GM19238 (cell line): ENCODE data around the gene C12orf57.
"Not testable (repeated sequence)": the region's sequence is repeated elsewhere in the genome, so short reads cannot be mapped to it uniquely, and the experiment has no call there.

Experiments
- DNase-seq: peaks from one replicate; pipeline ENCODE4 v3.0.0; 2011; ENCODE audit warnings: low spot score; ENCODE audit not compliant: insufficient read length

The C12orf57 gene, protein sequence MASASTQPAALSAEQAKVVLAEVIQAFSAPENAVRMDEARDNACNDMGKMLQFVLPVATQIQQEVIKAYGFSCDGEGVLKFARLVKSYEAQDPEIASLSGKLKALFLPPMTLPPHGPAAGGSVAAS

DNA sequence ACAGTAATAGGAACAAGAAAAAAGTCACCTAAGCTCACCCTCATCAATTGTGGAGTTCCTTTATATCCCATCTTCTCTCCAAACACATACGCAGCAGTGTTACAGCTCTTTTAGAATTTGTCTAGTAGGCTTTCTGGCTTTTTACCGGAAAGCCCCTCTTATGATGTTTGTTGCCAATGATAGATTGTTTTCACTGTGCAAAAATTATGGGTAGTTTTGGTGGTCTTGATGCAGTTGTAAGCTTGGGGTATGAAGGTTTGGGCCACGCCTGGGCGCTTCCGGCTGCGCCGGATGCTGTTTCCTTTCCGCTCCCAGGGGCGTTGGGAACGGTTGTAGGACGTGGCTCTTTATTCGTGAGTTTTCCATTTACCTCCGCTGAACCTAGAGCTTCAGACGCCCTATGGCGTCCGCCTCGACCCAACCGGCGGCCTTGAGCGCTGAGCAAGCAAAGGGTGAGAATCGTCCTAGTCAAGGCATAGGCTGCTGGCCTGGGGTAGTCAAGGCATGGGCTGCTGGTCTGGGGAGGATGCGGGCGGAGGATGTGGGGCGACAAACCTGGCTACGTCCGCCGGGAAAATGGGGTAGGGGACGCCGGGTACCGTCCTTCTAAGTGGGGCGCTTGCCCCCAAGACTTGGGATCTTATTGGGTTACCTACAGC lies at the start of gene C12orf57, which contains the start of gene RNU7-1:
TSS of gene C12orf57 (plus strand) at position 301 of the 659 bp plus-strand sequence. CDS start at position 401, 100 bp downstream.
TSS of gene RNU7-1 (plus strand) at position 95 of the 659 bp plus-strand sequence.
- DNase-seq = peak; percentile 59

DNA sequence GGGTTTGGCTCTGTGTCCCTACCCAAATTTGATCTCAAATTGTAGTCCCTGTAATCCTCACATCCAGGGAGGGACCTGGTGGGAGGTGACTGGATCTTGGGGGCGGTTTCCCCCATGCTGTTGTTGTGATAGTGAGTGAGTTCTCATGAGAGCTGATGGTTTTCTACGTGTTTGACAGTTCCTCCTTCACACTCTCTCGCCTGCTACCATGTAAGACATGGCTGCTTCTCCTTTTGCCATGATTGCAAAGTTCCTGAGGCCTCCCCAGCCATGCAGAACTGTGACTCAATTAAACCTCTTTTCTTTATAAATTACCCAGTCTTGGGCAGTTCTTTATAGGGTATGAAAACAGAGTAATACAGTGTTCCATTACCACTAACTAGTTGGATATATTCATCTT lies 49.5 kb upstream of the C12orf57 start:
- no peak for DNase-seq

DNA sequence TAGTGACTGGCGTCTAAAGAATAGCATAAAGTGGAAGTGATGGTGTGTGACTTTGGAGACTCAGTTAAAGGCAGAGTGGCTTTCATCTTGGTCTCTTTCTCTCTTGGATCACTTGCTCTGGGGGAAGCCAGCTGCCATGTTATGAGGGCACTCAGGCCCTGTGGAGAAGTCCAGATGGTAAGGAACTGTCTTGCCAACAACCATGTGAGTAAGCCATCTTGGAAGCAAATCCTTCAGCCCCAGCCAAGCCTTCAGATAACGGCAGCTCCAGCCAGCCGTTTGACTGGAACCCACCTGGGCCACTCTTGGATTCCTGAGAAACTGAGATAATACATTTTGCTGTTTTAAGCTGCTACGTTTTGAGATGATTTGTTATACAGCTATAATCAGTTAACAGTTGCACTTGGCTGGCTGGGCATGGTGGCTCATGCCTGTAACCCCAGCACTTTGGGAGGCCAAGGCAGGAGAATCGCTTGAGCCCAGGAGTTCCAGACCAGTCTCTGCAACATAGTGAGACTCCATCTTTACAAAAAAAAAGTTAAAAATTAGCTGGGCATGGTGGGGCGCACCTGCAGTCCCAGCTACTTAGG lies 46.9 kb upstream of the C12orf57 start:
- no peak for DNase-seq

DNA sequence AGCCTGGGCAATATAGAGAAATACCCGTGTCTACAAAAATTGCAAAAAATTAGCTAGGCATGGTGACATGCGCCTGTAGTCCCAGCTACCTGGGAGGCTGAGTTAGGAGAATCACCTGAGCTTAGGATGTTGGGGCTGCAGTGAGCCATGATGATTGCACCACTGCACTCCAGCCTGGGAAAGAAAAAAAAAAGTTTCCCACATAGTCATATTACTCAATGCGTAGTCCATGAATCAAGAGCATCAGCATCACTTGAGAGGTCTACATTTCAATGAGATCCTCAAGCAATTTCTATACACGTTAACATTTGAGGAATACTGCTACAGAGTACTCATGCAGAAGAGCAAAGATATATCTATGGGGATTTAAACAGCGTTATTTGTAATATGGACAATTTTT lies 44.4 kb upstream of the C12orf57 start:
- no peak for DNase-seq

DNA sequence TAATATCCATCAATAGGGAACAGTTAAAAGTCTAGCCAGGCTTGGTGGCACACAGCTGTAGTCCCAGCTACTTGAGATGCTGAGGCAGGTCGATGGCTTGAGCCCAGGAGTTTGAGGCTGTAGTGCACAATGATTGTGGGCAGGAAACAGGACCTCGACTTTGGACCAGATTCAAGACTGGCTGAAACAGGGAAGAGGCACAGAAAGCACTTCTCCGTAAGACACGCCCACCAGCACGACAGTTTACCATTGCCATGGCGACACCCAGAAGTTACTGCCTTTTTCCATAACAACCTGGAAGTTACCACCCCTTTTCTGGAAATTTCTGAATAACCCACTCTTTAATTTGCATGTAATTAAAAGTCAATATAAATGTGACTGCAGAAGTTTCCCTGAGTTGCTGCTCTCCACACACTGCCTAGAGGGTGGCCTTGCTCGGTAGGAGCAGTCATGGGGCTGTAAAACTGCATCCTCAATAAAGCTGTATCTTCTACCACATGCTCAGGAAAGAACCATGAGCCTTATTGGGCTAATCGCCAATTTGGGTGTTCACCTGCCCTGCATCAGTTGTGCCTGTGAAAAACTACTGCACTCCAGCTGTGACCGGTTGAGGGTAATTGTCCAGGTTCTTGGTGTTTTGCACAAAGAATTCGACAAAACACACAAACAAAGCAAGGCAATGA lies 43.8 kb upstream of the C12orf57 start:
- no peak for DNase-seq

DNA sequence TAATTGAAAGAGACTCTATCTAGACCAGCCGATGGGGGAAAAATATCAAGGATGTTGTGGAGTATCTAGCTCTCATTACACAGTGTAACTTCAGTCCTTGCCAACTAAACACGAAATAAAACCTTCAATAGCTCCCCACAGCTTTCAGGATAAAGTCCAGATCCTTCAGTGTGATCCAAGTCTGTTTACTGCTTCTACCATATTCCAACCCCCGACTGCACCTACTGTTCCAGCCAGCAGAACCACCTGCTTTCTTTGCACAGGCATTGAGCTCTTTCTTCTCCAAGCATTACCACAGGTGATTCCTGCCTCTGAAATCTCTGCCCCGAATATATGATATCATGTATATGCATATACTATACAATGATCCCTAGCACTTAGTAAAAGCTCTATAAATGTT lies 41.4 kb upstream of the C12orf57 start:
- DNase-seq = no peak

DNA sequence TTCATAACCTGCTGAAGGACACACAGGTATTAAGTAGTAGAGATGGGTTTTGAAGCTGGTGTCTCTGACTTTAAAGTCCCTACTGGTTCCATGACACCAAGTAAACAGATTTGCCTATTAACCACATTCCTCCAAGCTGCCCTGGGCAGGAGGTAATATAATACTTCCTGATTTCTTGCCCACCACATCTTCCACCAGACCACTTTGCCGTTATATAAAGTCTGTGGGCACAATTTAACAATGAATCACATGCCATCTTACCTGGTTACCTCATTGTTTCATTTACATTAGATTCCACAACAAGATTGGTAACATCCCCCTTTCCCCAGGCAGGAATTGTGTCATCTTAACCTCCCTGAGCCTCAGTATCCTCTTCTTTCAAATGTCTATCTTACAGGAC lies 40.1 kb upstream of the C12orf57 start:
- no peak for DNase-seq

DNA sequence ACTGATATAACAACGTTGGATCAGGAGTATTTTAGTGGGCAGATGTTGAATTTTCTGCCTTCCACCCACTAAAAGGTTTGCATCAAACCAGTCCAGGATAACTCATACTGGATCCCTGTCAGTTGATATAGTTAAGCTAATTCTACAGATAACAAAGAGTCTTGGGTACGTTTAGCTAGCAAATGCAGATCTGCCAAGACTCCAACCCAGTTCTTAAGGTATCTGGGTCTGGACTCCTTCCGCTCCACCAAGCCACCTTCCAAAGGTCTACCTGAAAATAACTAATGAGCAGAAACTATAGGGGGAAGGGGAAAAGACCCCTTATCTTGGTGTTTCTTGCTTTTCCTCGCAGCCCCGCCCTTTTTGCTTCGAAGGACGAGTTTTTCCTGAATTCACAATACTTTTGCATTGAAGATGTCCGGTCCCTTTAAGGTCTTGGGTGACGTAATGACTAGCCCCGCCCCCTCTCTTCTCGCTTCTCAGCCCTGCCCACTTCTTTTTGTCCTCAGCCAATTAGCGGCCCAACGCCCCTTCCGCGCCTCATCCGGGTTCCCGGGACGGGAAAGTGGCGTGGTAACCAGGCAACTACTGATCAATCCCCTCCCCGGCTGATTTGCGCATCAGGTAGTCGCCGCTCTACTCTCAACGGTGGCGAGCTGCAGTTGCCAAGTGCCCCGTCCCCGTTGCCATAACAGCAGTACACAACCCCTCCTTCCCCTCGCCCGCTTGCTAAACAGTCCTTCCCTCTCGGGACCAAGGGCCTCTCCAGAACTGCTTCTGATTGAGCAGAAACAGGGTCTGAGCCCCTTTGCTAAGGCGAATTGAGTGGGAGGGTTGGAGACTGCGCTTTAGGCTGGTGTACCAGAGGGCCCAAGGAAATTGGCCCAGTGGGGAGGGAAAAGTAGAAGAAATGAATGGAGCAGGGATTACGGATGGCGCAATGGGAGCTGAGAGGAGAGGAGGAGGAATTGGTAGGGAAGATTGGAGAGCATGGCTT lies 39.2 kb upstream of the C12orf57 start, which contains the start of gene LRRC23:
TSS of gene LRRC23 (plus strand) at position 543 of the 997 bp plus-strand sequence. CDS start 812 bp downstream, outside the sequence.
- peak; percentile 92 for DNase-seq

DNA sequence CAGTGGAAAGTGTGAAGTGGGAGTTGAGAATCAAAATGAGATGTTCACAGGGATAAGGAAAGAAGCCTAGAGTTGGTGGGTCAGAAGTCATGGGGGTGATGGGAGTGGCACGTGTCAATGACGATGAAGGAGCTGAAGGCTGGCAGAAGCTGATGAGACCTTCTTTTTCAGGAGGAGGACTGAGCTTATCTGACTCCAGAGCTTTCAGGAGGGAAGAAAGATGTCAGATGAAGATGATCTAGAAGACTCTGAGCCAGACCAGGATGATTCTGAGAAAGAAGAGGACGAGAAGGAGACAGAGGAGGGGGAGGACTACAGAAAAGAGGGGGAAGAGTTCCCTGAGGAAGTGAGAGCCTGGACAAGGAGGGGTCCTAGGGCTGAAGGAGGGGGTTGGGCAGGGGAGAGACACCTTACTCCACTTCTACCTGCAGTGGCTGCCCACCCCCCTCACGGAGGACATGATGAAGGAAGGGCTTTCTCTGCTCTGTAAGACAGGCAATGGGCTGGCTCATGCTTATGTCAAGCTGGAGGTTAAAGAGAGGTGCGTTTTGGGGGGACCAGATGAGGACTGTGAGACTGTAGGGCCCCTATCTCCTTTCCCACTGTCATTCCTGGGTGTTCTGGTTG lies 38.3 kb upstream of the C12orf57 start:
- no peak for DNase-seq

DNA sequence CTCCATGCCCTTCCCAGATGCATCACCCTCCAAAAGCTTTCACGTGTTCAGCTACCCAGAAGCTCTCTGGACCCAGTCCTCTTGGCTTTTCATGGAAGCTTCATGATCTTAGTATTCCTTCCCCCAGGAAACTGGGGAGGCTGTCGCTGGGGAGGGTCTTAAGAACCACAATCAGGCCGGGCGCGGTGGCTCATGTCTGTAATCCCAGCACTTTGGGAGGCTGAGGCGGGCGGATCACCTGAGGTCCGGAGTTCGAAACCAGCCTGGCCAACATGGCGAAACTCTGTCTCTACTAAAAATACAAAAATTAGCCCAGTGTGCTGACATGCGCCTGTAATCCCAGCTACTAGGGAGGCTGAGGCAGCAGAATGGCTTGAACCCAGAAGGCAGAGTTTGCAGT lies 35.7 kb upstream of the C12orf57 start:
- DNase-seq = not testable (repeated sequence)

DNA sequence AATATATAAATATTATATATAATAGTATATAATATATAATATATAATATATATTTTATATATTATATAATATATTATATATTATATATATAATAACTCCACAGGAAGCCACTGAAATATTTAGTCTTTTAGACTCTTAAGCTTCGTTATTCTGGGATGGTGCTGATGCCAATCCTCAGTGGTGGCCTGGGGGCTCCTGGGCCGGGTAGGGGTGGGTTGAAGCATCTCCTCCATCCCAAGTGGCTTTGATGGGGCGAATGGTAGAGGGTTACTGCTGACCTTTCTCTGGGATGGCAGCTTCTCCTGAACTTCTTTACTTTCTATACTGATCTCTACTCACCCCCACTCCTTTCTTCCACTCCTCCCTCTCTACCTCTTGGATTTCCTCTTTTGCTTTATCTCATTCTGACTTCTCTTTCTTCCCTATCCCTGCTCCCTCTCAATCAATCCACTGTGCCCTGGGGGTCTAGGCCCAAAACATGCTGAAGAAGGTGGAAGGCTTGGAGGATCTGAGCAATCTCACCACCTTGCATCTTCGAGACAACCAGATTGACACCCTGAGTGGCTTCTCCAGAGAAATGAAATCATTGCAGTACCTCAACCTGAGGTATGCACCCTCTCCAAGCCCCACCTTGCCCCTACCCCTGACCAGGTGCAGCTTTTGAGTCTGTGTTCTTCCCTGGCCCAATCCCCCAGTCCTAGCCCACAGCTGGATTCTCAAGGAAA lies 34.2 kb upstream of the C12orf57 start:
- DNase-seq = no peak

DNA sequence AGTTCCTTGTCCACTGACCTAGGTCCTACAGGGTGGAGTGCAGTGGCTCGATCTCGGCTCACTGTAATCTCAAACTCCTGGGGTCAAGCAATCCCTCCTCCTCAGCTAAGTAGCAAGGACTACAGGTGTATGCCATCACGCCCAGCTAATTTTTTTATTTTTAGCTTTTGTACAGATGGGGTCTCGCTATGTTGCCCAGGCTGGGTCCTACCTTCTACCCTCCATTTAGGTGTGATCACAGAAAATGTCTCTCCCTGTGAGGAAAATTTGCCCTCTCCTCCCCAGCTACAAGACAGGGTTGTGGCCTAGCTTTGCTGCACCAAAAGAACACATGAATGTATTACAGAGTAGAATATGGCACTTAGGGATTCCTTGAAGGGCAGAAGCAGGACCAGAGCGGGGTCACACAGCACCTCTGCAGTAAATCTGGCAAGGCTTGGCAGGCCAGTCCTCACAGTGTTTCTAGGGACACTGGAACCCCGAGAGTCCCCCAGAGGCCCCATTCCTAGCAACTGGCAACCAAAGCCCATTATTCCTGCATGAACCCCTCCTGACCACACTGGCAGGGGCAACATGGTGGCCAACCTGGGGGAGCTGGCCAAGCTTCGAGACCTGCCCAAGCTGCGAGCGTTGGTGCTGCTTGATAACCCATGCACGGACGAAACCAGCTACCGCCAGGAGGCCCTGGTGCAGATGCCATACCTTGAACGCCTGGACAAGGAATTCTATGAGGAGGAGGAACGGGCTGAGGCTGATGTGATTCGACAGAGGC lies 31.5 kb upstream of the C12orf57 start:
- DNase-seq = no peak

DNA sequence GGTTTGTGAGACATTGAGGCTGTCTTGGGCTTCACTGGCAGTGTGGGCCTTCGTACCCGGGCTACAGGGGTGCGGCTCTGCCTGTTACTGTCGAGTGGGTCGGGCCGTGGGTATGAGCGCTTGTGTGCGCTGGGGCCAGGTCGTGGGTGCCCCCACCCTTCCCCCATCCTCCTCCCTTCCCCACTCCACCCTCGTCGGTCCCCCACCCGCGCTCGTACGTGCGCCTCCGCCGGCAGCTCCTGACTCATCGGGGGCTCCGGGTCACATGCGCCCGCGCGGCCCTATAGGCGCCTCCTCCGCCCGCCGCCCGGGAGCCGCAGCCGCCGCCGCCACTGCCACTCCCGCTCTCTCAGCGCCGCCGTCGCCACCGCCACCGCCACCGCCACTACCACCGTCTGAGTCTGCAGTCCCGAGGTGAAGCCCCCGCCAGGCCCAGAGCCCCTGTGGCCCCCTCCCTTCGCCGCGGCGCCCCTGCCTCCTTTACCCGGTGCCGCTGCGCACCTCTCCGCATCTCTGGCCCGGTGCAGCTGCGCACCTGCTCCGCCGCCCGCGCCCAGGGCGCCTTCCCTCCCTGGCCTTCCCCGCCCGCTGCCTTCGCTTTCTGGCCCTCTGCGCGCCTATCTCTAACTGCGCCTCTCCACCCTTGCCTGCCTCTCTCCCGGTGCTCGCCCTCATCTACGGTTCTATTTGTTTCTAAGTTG lies 29.4 kb upstream of the C12orf57 start, which contains the start of gene ENO2:
TSS of gene ENO2 (plus strand) at position 335 of the 701 bp plus-strand sequence. CDS start 1,253 bp downstream, outside the sequence.
- peak; percentile 75 for DNase-seq

DNA sequence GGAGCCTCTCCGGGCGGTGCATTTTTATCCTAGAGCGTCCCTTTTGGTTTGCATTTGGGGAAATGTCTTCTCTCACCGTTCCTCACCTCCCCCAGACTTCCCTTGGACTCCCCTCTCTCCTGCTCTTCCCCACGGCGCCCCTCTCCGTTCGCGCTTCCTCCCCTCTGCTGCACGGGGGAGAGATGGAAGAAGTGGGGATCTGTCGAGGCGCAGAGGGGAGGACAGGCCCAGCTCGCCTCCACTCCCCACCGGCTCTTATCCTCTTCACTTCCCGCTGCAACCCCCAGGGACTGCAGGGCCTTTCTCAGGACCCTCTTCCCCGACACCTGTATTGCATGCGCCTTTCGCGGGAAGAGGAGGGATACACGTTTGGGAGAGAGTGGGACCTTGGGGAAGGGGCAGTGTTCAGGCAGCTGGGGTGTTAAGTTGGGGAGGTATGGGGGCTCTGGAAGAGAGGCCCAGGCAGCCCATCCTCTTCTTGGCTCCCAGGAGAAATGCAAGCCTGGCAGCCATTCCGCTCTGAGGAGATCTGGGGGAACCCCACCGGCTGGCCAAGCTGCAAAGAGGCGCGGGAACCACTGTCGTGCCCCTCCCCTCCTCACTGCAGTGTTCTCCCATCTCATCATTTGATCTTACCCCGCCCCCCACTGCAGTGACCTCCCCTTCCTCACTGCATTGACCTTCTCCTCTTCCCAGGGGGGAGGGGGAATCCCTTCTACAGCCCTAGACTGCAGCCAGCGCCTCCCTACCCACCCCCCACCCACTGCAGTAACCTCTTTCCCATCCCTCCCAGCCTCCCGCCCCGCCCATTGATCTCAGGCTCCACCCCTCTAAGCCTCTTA lies 28.7 kb upstream of the C12orf57 start:
- DNase-seq = no peak

DNA sequence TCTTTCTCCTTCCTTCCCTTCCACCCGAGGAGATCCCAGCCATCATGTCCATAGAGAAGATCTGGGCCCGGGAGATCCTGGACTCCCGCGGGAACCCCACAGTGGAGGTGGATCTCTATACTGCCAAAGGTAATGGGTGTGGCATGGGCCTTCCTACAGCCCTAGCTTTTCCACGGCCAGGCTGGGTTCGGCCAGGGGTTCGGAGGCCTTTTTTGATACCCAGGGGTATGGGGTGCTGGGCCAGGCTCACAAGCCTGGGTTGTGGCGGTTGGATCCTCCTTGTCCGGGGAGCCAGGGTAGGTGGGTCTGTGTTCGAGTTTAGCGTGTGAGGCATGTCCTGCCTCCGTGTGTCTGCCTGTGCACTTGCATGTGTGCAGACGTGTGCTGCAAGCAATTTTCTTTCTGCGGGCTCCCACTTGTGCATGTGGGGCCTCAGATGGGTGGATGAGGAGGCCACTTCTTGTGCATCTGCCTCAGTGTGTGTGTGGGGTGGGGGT lies 28.0 kb upstream of the C12orf57 start:
- DNase-seq = no peak

DNA sequence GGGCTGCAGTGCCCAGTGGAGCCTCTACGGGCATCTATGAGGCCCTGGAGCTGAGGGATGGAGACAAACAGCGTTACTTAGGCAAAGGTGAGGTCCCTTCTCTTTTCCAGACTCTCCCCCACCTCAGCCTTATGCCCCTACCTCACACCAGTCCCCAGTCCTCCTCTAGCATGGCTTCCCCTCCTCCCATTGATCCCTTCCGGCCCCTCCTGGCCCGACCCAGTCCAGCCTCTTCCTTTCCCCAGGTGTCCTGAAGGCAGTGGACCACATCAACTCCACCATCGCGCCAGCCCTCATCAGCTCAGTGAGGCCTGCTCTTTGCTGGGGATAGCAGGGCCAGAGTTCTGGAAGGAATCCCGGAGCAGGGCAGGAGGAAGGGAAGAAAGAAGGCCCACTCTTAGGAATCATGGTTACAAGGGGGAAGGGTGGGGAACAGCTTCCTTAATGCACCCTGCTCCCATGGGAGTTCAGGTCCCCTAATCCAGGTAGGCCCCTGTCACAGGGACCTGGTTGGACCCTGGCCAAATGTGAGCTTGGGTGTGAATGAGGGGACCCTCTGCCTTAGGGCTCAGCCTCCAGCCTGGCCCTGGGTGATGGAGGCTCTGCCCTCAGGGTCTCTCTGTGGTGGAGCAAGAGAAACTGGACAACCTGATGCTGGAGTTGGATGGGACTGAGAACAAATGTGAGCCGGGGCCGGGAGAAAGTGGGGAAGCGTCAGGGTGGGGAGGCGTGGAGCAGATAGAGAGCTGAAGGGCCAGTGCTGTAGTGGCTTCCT lies 27.2 kb upstream of the C12orf57 start:
- DNase-seq = no peak
